NCI-H2029 treated with DMSO at 0.1 percent for 48 hours (cell line): Measurements from ENCODE around the gene HCK.
A peak's percentile ranks its signal among the peaks of the same experiment; 100 is the strongest.
"Not testable (repeated sequence)": the region's sequence is repeated elsewhere in the genome, so short reads cannot be mapped to it uniquely, and the experiment has no call there.

Experiments used
- DNase-seq: peaks from one replicate; lab custom pipeline; 2025; lab: John Stamatoyannopoulos, UW

HCK gene

GRCh38 chr20:32029561-32029960 lies 22.5 kb upstream of the HCK start:
- no peak for DNase-seq

- DNase-seq = peak; percentile 20
Measured at GRCh38 chr20:32031007-32031958, 20.8 kb upstream of the HCK start.

- no peak for DNase-seq
Measured at GRCh38 chr20:32033316-32033715, 18.7 kb upstream of the HCK start.

- DNase-seq = not testable (repeated sequence)
Measured at GRCh38 chr20:32033721-32034120, 18.3 kb upstream of the HCK start.

GRCh38 chr20:32034581-32035425 lies 17.2 kb upstream of the HCK start:
- DNase-seq = no peak

- no peak for DNase-seq
Measured at GRCh38 chr20:32035426-32035779, 16.6 kb upstream of the HCK start.

GRCh38 chr20:32036252-32036651 lies 15.8 kb upstream of the HCK start:
- no peak for DNase-seq

GRCh38 chr20:32036716-32037485 lies 15.1 kb upstream of the HCK start:
- DNase-seq = no peak

GRCh38 chr20:32037929-32038328 lies 14.1 kb upstream of the HCK start:
- no peak for DNase-seq

- DNase-seq = no peak
Measured at GRCh38 chr20:32040142-32040953, 11.7 kb upstream of the HCK start.

GRCh38 chr20:32045999-32046398 lies 6.0 kb upstream of the HCK start:
- no peak for DNase-seq

- no peak for DNase-seq
Measured at GRCh38 chr20:32050324-32050841, 1.7 kb upstream of the HCK start.

GRCh38 chr20:32050851-32051556 lies 1.0 kb upstream of the HCK start:
- no peak for DNase-seq

GRCh38 chr20:32051720-32052089 lies 337 bp upstream of the HCK start:
- no peak for DNase-seq

GRCh38 chr20:32052778-32053362 lies 828 bp downstream of the HCK start:
- no peak for DNase-seq

- DNase-seq = no peak
Measured at GRCh38 chr20:32053648-32054047, 1.6 kb downstream of the HCK start.

GRCh38 chr20:32056708-32057483 lies 4.9 kb downstream of the HCK start:
- DNase-seq = no peak

- no peak for DNase-seq
Measured at GRCh38 chr20:32057656-32058184, 5.7 kb downstream of the HCK start.

GRCh38 chr20:32059189-32059588 lies 7.1 kb downstream of the HCK start:
- DNase-seq = no peak
